Nephron (organoid): ENCODE data around the gene GFI1B.

ENCODE experiments used
- H3K27ac Mint-ChIP-seq, 3 experiments: 2 replicates each; pipeline ENCODE4 v1.8.0; 2020; ENCODE audit warnings: mixed read lengths in 3 of 3, mild to moderate bottlenecking in 2 of 3, moderate library complexity in 1 of 3
- H3K27me3 Mint-ChIP-seq: 2 replicates; pipeline ENCODE4 v1.8.0; 2021; ENCODE audit warnings: low read depth, mild to moderate bottlenecking, moderate library complexity, mixed read lengths
- H3K36me3 Mint-ChIP-seq: 2 replicates; pipeline ENCODE4 v1.8.0; 2020; ENCODE audit warnings: low read depth, mixed read lengths
- H3K4me1 Mint-ChIP-seq: 2 replicates; pipeline ENCODE4 v1.8.0; 2020; ENCODE audit warnings: mixed read lengths
- H3K4me3 Mint-ChIP-seq, 3 experiments: 2 replicates each; pipeline ENCODE4 v1.8.0; 2020; ENCODE audit warnings: mild to moderate bottlenecking in 3 of 3, mixed read lengths in 3 of 3, moderate library complexity in 2 of 3
- H3K9me3 Mint-ChIP-seq: 2 replicates; pipeline ENCODE4 v1.8.0; 2020; ENCODE audit warnings: mixed read lengths
- CTCF ChIP-seq, 3 experiments: fragments of 200-600 bp; sonication (generic); IDR thresholded peaks; one replicate each; pipeline ENCODE4 v1.5.0; 2021; ENCODE audit warnings: antibody characterized with exemption in 3 of 3; ENCODE audit not compliant: unreplicated experiment in 3 of 3

GFI1B gene

GRCh38 chr9:132942541-132943182 is 35.8 kb upstream of the GFI1B start:
- Mint-ChIP-seq H3K9me3 (no peaks in the 10 kb centered on the region), H3K36me3 (no peaks in the 10 kb centered on the region), H3K4me1 (peaks cover 65% of the 10 kb centered on the region), H3K4me3 (peak overlapping the region; percentile 97 to 98 (median 97)), H3K27me3 (no peaks in the 10 kb centered on the region), H3K27ac (peak overlapping the region; percentile 54 to 99 (median 75))
- TF ChIP-seq CTCF (IDR thresholded peaks at IDR 0.05; ENCODE audit: unreplicated experiment in 3 of 3): no peak

- Mint-ChIP-seq H3K9me3 (no peaks in the 10 kb centered on the region), H3K27ac (peak overlapping the region; percentile 93 to 99 (median 97)), H3K36me3 (no peaks in the 10 kb centered on the region), H3K27me3 (no peaks in the 10 kb centered on the region), H3K4me3 (peak overlapping the region; percentile 97 to 98 (median 97)), H3K4me1 (peaks cover 57% of the 10 kb centered on the region)
- no peak for TF ChIP-seq CTCF (IDR thresholded peaks at IDR 0.05; ENCODE audit: unreplicated experiment in 3 of 3)
Observed at GRCh38 chr9:132943651-132944293, 34.7 kb upstream of the GFI1B start.

- Mint-ChIP-seq H3K27me3 (no peaks in the 10 kb centered on the region), H3K4me1 (peaks cover 49% of the 10 kb centered on the region), H3K4me3 (peak within 1 kb of the TSS; percentile 97 to 98 (median 97)), H3K27ac (peak within 1 kb of the TSS; percentile 99), H3K9me3 (no peaks in the 10 kb centered on the region), H3K36me3 (no peaks in the 10 kb centered on the region)
- no peak for TF ChIP-seq CTCF (IDR thresholded peaks at IDR 0.05; ENCODE audit: unreplicated experiment in 3 of 3)
Observed at GRCh38 chr9:132944294-132945185, 34.0 kb upstream of the GFI1B start, which contains the start of gene TSC1. Gene TSC1 (minus strand): TSS chr9:132944616. CDS start chr9:132928872, 15,744 bp downstream.

- H3K27me3 Mint-ChIP-seq: no peaks in the 10 kb centered on the region
- peak overlapping the region; percentile 97 to 98 (median 97) for H3K4me3 Mint-ChIP-seq
- peaks cover 47% of the 10 kb centered on the region for H3K4me1 Mint-ChIP-seq
- TF ChIP-seq CTCF (IDR thresholded peaks at IDR 0.05; ENCODE audit: unreplicated experiment in 3 of 3): no peak
- H3K36me3 Mint-ChIP-seq: no peaks in the 10 kb centered on the region
- peak overlapping the region; percentile 99 for H3K27ac Mint-ChIP-seq
- H3K9me3 Mint-ChIP-seq: no peaks in the 10 kb centered on the region
Observed at GRCh38 chr9:132945186-132946130, 33.0 kb upstream of the GFI1B start.

GRCh38 chr9:132946211-132946610 is 32.3 kb upstream of the GFI1B start:
- no peaks in the 10 kb centered on the region for H3K27me3 Mint-ChIP-seq
- TF ChIP-seq CTCF (IDR thresholded peaks at IDR 0.05; ENCODE audit: unreplicated experiment in 3 of 3): no peak
- no peaks in the 10 kb centered on the region for H3K36me3 Mint-ChIP-seq
- no peaks in the 10 kb centered on the region for H3K9me3 Mint-ChIP-seq
- H3K4me3 Mint-ChIP-seq: peak overlapping the region; percentile 97 to 98 (median 97)
- H3K27ac Mint-ChIP-seq: peak overlapping the region; percentile 73 to 99 (median 99)
- H3K4me1 Mint-ChIP-seq: peaks cover 47% of the 10 kb centered on the region
